ENCODE data around the gene FHDC1.

FHDC1 gene

DNA sequence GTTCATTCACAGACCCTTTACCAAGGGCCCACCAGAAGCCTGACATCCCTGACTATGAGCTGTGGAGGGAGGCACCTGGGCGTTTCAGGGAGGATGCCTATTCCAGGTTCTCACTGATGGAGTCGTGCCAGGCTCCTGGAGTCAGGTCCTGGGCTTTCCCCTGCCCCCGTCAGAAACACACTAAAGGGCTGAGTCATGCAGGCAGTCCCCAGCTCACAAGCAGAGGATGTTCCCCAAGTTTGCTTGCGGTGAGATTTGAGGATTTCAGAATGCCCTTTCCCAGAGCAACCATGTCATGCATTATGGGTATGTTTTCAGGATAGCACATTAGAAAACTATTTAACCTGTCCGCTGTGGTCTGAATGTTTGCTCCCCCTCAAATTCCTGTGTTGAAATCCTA lies 45.2 kb downstream of the FHDC1 start:
- DNase-seq (ENCODE audit: low read depth), result no peak

DNA sequence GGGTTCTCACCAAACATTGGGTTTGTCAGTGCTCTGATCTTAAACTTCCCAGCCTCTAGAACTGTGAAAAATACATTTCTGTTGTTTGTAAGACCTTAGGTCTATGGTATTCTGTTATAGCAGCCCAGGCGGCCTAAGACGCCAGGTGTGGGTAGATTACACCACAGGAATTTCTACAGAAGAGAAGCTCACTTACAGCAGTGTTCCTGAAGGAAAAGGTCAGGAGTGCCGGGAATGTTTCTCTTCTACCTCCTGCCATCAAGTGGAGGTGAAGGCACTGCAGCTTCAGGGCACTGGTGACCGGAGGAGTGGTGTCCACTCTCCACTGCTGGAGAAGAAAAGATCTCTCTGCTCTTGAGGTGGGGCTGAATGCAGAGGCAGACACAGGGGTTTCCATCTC lies 45.7 kb downstream of the FHDC1 start:
- no peak for DNase-seq (ENCODE audit: low read depth)

DNA sequence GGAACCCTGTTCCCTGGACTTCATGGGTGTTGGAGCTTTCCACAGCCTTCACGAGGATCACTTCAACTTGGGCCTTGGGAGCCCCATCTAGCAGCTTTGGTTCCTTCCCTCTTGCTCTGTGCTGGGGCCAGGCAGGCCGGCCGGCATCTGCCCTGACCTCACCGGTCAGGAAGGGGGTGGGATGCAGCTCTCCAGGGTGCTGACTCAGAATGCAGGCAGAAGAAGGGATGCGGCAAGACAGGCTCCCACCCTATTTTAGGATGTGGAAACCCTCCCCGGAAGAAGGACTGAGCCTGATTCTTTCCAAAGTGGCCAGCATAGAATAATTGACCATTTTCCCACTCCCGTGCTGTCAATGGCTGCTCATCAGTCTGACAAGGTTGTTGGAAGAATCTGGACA lies 47.1 kb downstream of the FHDC1 start:
- DNase-seq (ENCODE audit: low read depth), result no peak

DNA sequence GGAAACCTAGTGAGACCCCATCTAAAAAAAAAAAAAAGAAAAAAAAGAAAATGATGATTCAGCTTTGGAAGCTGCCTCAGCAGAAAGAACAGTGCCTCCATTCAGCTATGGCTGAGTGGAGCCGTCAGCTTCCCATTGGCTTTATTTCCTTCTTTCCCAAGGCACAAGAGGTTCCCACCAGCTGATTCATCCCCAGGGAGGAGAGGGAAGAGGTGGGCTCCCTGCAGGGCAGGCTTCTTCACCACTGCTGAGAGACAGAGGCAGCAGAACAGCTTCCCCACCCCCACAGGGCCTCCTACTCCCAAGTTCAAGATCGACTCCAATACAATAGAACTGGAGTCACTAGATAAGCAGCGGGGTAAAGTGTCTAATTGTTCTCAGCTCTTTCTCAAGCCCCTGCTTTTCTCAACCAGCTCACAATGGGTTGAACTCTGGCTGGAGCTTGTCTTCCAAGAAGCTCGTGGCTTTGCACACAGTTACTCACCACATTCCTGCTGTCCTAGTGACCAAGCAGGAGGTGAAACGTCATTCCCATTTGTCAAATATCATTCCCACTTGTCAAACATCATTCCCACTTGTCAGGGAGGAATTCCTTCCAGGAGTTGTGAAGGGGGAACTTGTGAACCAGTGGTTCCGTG lies 47.8 kb downstream of the FHDC1 start:
- no peak for DNase-seq (ENCODE audit: low read depth)

DNA sequence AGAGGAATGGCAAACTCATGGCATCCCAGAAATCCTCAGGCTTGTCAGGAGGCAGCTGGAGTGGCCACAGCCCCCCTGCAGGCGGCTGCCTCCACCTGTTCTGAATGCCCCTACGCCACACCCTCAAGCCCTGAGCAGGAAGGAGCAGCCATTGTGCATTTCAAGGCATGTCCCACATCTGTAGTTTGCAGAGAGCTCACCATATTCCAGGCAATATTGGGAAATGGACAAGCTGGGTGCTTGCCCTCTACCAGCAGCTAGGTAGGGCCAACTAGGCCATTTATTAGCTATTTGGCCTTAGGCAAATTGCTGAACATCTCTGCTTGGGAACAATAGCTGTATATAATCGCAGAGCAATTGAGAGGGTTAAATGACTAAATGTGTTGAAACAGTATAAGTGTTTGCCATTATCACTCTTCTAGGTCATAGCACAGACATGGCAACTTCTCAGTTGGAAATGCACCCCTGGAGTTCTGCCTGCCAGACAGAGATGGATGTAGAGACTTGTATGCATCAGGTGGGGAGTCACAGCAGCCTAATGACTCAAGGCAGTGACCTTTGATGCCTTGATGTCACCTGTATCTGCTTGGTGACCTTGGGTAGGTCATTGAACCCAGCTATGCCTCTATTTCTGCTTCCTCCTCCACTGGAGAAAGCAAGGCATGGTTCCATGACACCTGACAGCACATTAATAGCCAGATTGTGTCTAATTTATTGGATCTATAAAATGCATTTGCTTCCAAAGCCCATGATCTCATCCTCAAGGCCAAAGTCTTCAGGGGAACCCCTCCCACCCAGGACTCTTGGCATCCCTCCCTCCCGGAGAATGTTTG lies 52.8 kb downstream of the FHDC1 start:
- DNase-seq (ENCODE audit: low read depth), result no peak

DNA sequence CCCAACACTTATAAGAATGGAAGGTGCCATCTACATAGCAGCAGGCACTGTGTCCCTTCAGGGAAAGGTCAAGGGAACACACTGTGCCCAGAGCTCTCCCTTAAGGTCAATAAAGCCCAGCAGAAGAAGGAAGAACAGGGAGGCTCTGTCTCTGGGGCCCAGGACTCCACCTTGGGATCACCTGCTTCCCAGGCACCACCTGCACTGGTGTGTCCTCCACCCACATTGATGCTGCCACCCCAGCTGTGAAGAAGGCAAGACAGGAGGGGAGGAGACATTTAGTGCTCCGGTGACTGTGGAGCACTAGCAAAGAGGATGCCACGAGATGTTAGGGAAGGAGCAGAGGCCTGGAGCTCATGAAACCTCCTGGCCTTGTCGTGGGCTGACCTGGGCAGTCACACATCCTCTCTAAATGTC lies 53.4 kb downstream of the FHDC1 start:
- no peak for DNase-seq (ENCODE audit: low read depth)

- DNase-seq (ENCODE audit: low read depth), result no peak
Observed at GRCh38 chr4:152990471-152991131, 54.5 kb downstream of the FHDC1 start.

- DNase-seq (ENCODE audit: low read depth), result no peak
Observed at GRCh38 chr4:152991398-152991797, 55.3 kb downstream of the FHDC1 start.

GRCh38 chr4:152992027-152992426 lies 55.9 kb downstream of the FHDC1 start:
- DNase-seq (ENCODE audit: low read depth), result no peak

DNA sequence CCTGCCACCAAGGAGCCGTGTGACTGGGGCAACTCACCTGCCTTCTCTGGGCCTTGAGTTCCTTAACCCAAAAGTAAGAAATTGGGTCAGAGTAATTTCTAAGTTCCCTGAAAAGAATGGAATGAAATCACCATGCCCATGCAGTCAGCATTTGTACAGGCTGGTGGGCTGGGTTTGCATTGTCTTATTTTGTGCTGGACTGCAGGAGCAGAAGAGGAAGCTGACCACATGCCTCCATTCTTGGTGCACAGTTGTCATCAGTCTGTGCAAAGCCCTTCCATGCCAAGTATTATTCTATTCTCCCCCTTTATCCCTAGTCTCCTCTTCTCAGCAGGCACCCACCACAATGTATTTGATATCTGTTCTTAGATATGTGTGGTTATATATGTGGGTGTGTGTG lies 56.3 kb downstream of the FHDC1 start:
- no peak for DNase-seq (ENCODE audit: low read depth)

DNA sequence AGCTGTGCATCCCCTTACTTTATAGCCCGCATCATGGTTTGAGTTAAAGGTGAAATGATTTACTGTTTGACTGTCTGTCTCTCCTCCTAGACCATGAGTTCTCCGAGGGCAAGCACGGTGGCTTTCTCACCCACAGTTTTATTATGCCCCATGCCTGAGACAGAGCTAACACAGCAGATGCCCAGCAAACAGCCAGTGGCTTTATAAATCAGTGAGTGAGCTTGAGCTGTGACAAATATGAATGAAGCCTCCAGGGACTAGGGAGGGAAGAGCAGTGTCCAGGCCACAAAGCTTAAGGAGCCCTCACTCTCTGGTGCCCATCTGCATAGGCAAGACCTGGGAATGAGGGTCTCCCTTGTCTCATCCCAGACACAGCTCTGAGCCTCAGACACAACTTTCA lies 57.9 kb downstream of the FHDC1 start:
- no peak for DNase-seq (ENCODE audit: low read depth)

- no peak for DNase-seq (ENCODE audit: low read depth)
Observed at GRCh38 chr4:152996111-152996571, 60.0 kb downstream of the FHDC1 start.

- DNase-seq (ENCODE audit: low read depth), result no peak
Observed at GRCh38 chr4:152996672-152997071, 60.5 kb downstream of the FHDC1 start.

DNA sequence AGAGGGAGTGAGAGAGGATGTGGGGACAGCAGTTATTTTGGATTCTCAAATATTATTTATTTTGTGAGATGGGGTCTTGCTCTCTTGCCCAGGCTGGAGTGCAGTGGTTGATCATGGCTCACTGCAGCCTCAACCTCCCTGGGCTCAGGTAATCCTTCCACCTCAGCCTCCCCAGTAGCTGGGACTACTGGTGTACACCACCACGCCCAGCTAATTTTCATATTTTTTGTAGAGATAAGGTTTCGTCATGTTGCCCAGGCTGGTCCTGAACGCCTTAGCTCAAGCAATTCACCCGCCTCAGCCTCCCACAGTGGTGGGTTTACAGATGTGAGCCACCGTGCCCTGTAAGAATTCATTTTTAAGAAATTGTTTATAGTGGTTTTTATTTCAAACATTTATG lies 61.2 kb downstream of the FHDC1 start:
- no peak for DNase-seq (ENCODE audit: low read depth)

- DNase-seq (ENCODE audit: low read depth), result no peak
Observed at GRCh38 chr4:152997771-152998487, 61.8 kb downstream of the FHDC1 start.

GRCh38 chr4:152998861-152999260 lies 62.7 kb downstream of the FHDC1 start:
- no peak for DNase-seq (ENCODE audit: low read depth)

- DNase-seq (ENCODE audit: low read depth), result no peak
Observed at GRCh38 chr4:152999346-153000075, 63.4 kb downstream of the FHDC1 start.

- no peak for DNase-seq (ENCODE audit: low read depth)
Observed at GRCh38 chr4:153000076-153000420, 63.9 kb downstream of the FHDC1 start.

- DNase-seq (ENCODE audit: low read depth), result no peak
Observed at GRCh38 chr4:153001626-153002025, 65.5 kb downstream of the FHDC1 start.

DNA sequence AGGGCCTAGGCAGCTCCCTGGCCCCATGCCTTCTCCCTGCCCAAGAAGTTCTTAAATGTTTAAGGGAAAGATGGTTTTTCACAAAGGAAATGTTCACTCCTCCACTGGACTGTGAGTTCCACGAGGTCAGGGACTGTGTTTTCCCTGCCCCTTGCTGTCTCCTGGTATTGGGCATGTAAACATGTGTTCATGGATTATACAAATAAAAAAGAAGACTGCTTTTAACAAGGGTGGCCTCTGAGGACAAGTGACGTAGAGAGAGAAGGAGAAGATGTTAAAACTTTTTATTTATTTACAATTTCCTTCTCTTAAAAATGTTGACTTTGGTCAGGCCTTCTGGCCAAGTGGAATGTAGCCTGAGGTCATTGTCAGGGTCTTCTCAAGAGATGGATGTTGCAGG lies 66.0 kb downstream of the FHDC1 start:
- no peak for DNase-seq (ENCODE audit: low read depth)

DNA sequence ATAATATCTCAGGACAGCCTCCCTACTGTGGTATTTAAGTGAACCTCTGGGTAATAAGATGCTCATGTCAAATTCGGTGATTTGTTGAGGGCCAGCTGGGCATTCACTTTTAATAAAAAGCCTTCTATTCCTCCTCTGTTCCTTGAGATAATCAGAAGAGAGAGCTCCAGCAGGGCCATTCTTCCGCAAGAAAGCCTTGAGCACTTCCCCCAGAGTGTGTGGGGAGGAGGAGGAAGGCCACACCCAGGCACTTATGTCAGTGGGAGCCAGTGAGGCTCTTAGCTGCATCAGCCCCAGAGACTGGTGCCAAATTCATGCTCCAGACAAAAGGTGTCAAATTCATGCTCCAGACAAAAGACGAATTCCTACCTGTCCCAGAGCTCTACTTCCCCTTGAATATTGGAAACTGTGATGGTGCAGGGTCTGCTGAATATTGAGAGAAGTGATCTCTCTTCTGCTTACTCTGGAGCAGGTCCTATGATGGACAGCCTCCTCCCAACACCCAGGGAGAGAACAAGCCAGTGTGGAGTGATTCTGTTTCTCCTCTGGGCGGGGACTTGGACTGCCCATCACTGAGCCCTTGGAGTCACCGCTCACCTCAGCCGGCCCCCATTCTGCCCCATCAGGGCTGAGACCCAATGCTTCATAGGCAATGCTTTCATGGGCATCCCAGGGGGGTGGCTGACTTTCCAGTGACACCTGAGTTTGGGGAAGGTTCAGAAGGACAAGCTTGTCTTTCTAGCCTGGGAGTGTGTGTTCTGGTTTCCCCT lies 68.1 kb downstream of the FHDC1 start:
- DNase-seq (ENCODE audit: low read depth), result no peak

Measured in CMK (cell line).